Pancreas (tissue), 10 donors: ENCODE measurements around the gene TCEAL7. TPM values are rescaled to one million over a fixed set of nuclear protein-coding genes. Genes with fewer than 3 reads are reported as not detected.

Experiments
- ATAC-seq, 4 donors: fragments of 200-7000 bp; cut with Tn5 transposase; one replicate each; pipeline versions ENCODE4 v1.8.0 to v1.9.1; 2020; ENCODE audit warnings: mild to moderate bottlenecking in 4 of 4, moderate library complexity in 4 of 4
- DNase-seq, 6 donors: peaks; one replicate each; pipeline ENCODE4 v3.0.0-alpha.2; 2020
- FAIRE-seq: peaks from 2 replicates; lab custom pipeline; 2012; peaks lifted over from hg19 to GRCh38; lab: Jason Lieb, UNC
- H3K27ac ChIP-seq, 4 donors: fragments of 200-600 bp; sonication (generic); 1 replicate in 3 of 4; 2 replicates in 1 of 4; pipeline versions ENCODE4 v1.5.0 to v1.8.0; 2020
- H3K27me3 ChIP-seq, 4 donors: fragments of 200-600 bp; one replicate each; pipeline ENCODE4 v1.8.0; 2021
- H3K36me3 ChIP-seq, 3 donors: fragments of 200-600 bp; sonication (generic) in 1 of 3; one replicate each; pipeline versions ENCODE4 v1.5.0 to v1.8.0; 2020 to 2021
- H3K4me1 ChIP-seq, 3 donors: fragments of 200-600 bp; one replicate each; pipeline ENCODE4 v1.8.0; 2021
- H3K4me3 ChIP-seq, 4 donors: fragments of 200-600 bp; sonication (generic) in 2 of 4; one replicate each; pipeline versions ENCODE4 v1.5.0 to v1.8.0; 2020 to 2021
- H3K9me3 ChIP-seq, 4 donors: fragments of 200-600 bp; one replicate each; pipeline ENCODE4 v1.8.0; 2021
- WGBS, 2 donors: extraction: QIAGEN DNeasy Blood & Tissue Kit; methylation state at CpG; one replicate each; pipeline ENCODE4 v1.1.7; 2013; 5-methylcytosine and 5-hydroxymethylcytosine counted together
- intact Hi-C, 3 donors: fragments of 100-400 bp; cut with DNase I; formaldehyde crosslinking; loops; one replicate each; pipeline versions ENCODE4 v1.11.1 to v1.14.2; 2022
- polyA plus RNA-seq, 2 donors: library from polyadenylated mRNA; stranded (reverse); fragments of 200-250 nt; gene quantifications; one replicate each; pipeline ENCODE4 v1.2.3, GENCODE V29; 2013
- total RNA-seq, 6 donors: library from RNA; stranded (reverse); fragmentation: NEBNext Ultra II Directional in 4 of 6; extraction: Animal tissue kit (Norgen Biotek cat#: 25700) in 4 of 6; gene quantifications; one replicate each; pipeline versions ENCODE4 v1.2.1 to v1.2.4, GENCODE V29; 2021 to 2023
- TF ChIP-seq, protein P1 (sequence below), 4 donors: fragments of 200-600 bp; sonication (generic) in 3 of 4; IDR thresholded peaks; one replicate each; pipeline versions ENCODE4 v1.5.0 to v1.8.0; 2021; ENCODE audit warnings: antibody characterized with exemption in 4 of 4
- donor health status: healthy with polysubstance abuse.
- donor health status: DM: no; HTN: no; CAD: no; lungs with moderate emphysema.
- donor health status: DM: no; HTN: no; CAD: no.
- donor health status: control.
- donor health status: control.
- donor health status: Bipolar disorder and iron deficiency.
- donor health status: DM: yes; HTN: yes; CAD: no.
- donor health status: DM: no; HTN: no; CAD: no.
- donor health status: DM: no; HTN: no; CAD: no.
- donor health status: DM: yes; HTN: yes; CAD: no.

TCEAL7 gene
- total and polyA plus RNA-seq, 8 donors = 0.12 to 2.6 (median 0.58) TPM

DNA sequence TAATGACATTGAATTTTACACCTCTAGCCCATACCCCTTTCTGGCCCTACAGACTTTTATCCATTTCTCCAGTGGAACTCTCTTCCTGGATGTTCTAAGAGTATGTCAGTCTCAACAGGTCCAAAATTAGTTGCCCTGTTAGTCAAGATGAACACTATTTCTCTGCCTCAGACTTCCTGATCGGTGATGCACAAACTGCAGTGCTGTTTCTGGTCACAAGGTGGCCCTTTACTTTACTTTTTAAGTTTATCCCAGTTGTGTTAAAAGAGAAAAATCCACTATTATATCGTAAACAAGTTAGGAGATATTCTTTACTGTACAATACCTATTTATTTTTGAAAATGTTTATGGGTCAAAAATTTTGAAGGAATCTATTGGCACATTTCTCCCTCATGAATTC lies 13.1 kb downstream of the TCEAL7 start:
- H3K4me1 ChIP-seq = no peaks in the 10 kb centered on the region
- peaks cover 0 to 16% (median 0%) of the 10 kb centered on the region in 4 donors for H3K27me3 ChIP-seq
- peak in 3 of 4 donors; percentile 71 to 77 (median 76) for ATAC-seq
- FAIRE-seq = peak; percentile 91
- TF ChIP-seq, protein P1, sequence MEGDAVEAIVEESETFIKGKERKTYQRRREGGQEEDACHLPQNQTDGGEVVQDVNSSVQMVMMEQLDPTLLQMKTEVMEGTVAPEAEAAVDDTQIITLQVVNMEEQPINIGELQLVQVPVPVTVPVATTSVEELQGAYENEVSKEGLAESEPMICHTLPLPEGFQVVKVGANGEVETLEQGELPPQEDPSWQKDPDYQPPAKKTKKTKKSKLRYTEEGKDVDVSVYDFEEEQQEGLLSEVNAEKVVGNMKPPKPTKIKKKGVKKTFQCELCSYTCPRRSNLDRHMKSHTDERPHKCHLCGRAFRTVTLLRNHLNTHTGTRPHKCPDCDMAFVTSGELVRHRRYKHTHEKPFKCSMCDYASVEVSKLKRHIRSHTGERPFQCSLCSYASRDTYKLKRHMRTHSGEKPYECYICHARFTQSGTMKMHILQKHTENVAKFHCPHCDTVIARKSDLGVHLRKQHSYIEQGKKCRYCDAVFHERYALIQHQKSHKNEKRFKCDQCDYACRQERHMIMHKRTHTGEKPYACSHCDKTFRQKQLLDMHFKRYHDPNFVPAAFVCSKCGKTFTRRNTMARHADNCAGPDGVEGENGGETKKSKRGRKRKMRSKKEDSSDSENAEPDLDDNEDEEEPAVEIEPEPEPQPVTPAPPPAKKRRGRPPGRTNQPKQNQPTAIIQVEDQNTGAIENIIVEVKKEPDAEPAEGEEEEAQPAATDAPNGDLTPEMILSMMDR (IDR thresholded peaks at IDR 0.05) = peak; percentile 41 to 68 (median 54)
- no peak overlapping the region for H3K27ac ChIP-seq
- peak in 1 of 6 donors; percentile 50 for DNase-seq
- intact Hi-C loops = loop anchor here in 1 of 3 donors (10.0 kb wide), 1 partner anchor 122 kb away; no protein-coding TSS in a partner anchor
- 0 to 18% methylated on average over 2 of the region's 2 CpGs for WGBS, 2 donors
- H3K9me3 ChIP-seq = no peaks in the 10 kb centered on the region
- no peak overlapping the region for H3K4me3 ChIP-seq
- H3K36me3 ChIP-seq = no peaks in the 10 kb centered on the region

- no peak for ATAC-seq
- Histone ChIP-seq H3K9me3 (no peaks in the 10 kb centered on the region), H3K4me3 (no peak overlapping the region), H3K27ac (no peak overlapping the region), H3K4me1 (no peaks in the 10 kb centered on the region), H3K27me3 (peaks cover 0 to 25% (median 0%) of the 10 kb centered on the region in 4 donors), H3K36me3 (no peaks in the 10 kb centered on the region)
- DNase-seq = no peak
- WGBS, 2 donors = 43 to 68% methylated on average over 2 of the region's 2 CpGs
- FAIRE-seq = no peak
- intact Hi-C loops = loop anchor here in 1 of 3 donors (10.0 kb wide), 1 partner anchor 120 kb away; no protein-coding TSS in a partner anchor
- TF ChIP-seq, protein P1 (IDR thresholded peaks at IDR 0.05) = no peak
These were observed 14.6 kb downstream of the TCEAL7 start for GRCh38 chrX:103344606-103345005.

GRCh38 chrX:103347682-103348397 lies 17.8 kb downstream of the TCEAL7 start:
- TF ChIP-seq, protein P1 (IDR thresholded peaks at IDR 0.05) = no peak
- WGBS, 2 donors = 58 to 65% methylated on average over 29 of the region's 29 CpGs
- DNase-seq (no peak), FAIRE-seq (no peak), ATAC-seq (no peak)
- Histone ChIP-seq H3K27ac (no peak overlapping the region), H3K9me3 (no peaks in the 10 kb centered on the region), H3K27me3 (peaks cover 0 to 27% (median 0%) of the 10 kb centered on the region in 4 donors), H3K36me3 (no peaks in the 10 kb centered on the region), H3K4me1 (no peaks in the 10 kb centered on the region), H3K4me3 (no peak overlapping the region)
- intact Hi-C loops = loop anchor here in 1 of 3 donors (10.0 kb wide), 1 partner anchor 117 kb away; no protein-coding TSS in a partner anchor

DNA sequence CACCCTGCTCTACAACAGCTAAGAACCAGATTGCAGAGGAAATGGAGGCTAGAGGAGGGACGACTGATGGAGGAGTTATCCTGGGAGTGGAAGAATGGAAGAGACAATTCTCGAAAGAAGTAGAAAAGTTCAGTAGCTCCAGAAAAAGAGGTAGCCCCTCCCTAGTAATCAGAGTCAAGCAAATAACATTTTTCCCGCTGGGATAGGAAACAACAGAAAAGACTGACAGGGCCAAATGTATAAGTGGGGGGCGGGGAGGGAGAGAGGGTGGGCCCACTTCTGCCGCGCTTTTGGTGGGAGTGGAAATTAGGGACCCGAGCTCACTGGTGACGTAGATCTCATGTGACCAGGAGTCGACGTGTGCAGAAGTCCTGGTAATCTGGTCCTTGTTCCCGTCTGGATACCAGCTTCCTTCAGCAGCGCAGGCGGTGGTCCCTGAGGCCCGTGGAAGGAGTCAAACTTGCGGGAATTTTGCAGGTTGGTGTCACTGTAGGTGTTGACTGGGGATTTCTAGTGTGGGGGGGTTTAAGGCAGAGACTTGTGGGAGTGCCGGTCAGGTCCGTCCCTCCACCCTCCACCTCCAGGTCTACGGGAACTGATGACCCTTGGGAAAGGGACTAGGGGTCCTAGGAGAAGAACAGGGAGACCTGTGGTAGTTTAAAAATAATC lies 26.2 kb downstream of the TCEAL7 start, which contains the start of gene TCEAL9:
TSS of gene TCEAL9 (plus strand) at position 377 of the 669 bp plus-strand sequence. CDS start 1,179 bp downstream, outside the sequence.
- ATAC-seq = peak; percentile 88 to 95 (median 92)
- TF ChIP-seq, protein P1 (IDR thresholded peaks at IDR 0.05) = no peak
- no peak for FAIRE-seq
- Histone ChIP-seq H3K27ac (peak within 1 kb of the TSS; percentile 47 to 93 (median 70)), H3K9me3 (no peaks in the 10 kb centered on the region), H3K36me3 (no peaks in the 10 kb centered on the region), H3K4me3 (peak within 1 kb of the TSS; percentile 18 to 53 (median 38)), H3K4me1 (peaks cover 0 to 6% (median 0%) of the 10 kb centered on the region in 3 donors), H3K27me3 (no peaks in the 10 kb centered on the region)
- intact Hi-C loops = no loop called here
- peak in 5 of 6 donors; percentile 30 to 67 (median 44) for DNase-seq
- WGBS, 2 donors = 0 to 30% methylated on average over 18 of the region's 18 CpGs
